Embryonic facial prominence (tissue), 1 donor: Measurements from ENCODE around the gene SLX9.
A peak's percentile ranks its signal among the peaks of the same experiment; 100 is the strongest.

Experiments
- DNase-seq: peaks from one replicate; pipeline ENCODE4 v3.0.0-alpha.2; 2016; ENCODE audit errors: extremely low spot score

Gene SLX9

GRCh38 chr21:44939532-44940115, at the start of gene SLX9:
TSS of gene SLX9 (plus strand) at chr21:44940029. CDS start at chr21:44940058, 29 bp downstream.
- DNase-seq = peak; percentile 42

GRCh38 chr21:44890338-44890931, 49.4 kb upstream of the SLX9 start:
- no peak for DNase-seq

GRCh38 chr21:44890961-44891541, 48.8 kb upstream of the SLX9 start:
- DNase-seq = no peak

GRCh38 chr21:44891631-44892031, 48.2 kb upstream of the SLX9 start:
- DNase-seq = no peak

- no peak for DNase-seq
Observed at GRCh38 chr21:44892095-44892494, 47.7 kb upstream of the SLX9 start.

- DNase-seq = no peak
Observed at GRCh38 chr21:44892536-44893277, 47.1 kb upstream of the SLX9 start.

GRCh38 chr21:44893278-44893556, 46.6 kb upstream of the SLX9 start:
- DNase-seq = no peak

- DNase-seq = no peak
Observed at GRCh38 chr21:44893948-44894656, 45.7 kb upstream of the SLX9 start.

- DNase-seq = no peak
Observed at GRCh38 chr21:44894687-44895302, 45.0 kb upstream of the SLX9 start.

GRCh38 chr21:44895859-44896258, 44.0 kb upstream of the SLX9 start:
- no peak for DNase-seq

- DNase-seq = no peak
Observed at GRCh38 chr21:44896561-44897286, 43.1 kb upstream of the SLX9 start.

GRCh38 chr21:44897326-44898010, 42.4 kb upstream of the SLX9 start:
- no peak for DNase-seq

GRCh38 chr21:44898011-44898488, 41.8 kb upstream of the SLX9 start:
- no peak for DNase-seq

GRCh38 chr21:44898851-44899767, 40.7 kb upstream of the SLX9 start:
- no peak for DNase-seq

GRCh38 chr21:44899768-44900558, 39.9 kb upstream of the SLX9 start:
- no peak for DNase-seq

- no peak for DNase-seq
Observed at GRCh38 chr21:44900559-44901251, 39.1 kb upstream of the SLX9 start.

- DNase-seq = no peak
Observed at GRCh38 chr21:44901391-44902074, 38.3 kb upstream of the SLX9 start.
